Left ventricle myocardium inferior (tissue), 1 donor: Measurements from ENCODE around the gene SLC29A4. TPM values are rescaled to one million over a fixed set of nuclear protein-coding genes. Genes with fewer than 3 reads are reported as not detected.
"Not testable (repeated sequence)": the region's sequence is repeated elsewhere in the genome, so short reads cannot be mapped to it uniquely, and the experiment has no call there.

Source experiments
- DNase-seq: peaks from one replicate; pipeline ENCODE4 v3.0.0-alpha.2; 2020
- H3K27ac ChIP-seq: fragments of 200-600 bp; replicated peaks from 2 replicates; pipeline ENCODE4 v1.8.0; 2021
- H3K27me3 ChIP-seq: fragments of 200-600 bp; 2 replicates; pipeline ENCODE4 v1.8.0; 2021; ENCODE audit warnings: low read depth
- H3K36me3 ChIP-seq: fragments of 200-600 bp; 2 replicates; pipeline ENCODE4 v1.8.0; 2021
- H3K4me1 ChIP-seq: fragments of 200-600 bp; 2 replicates; pipeline ENCODE4 v1.8.0; 2021
- H3K4me3 ChIP-seq: fragments of 200-600 bp; 2 replicates; pipeline ENCODE4 v1.8.0; 2021; ENCODE audit warnings: mild to moderate bottlenecking, moderate library complexity
- H3K9me3 ChIP-seq: fragments of 200-600 bp; replicated peaks from 2 replicates; pipeline ENCODE4 v1.8.0; 2021
- intact Hi-C: fragments of 100-400 bp; cut with micrococcal nuclease; formaldehyde crosslinking; loops from one replicate; pipeline ENCODE4 v1.11.0; 2022
- total RNA-seq: library from RNA; stranded (reverse); fragmentation: NEBNext Ultra II Directional; extraction: Animal tissue kit (Norgen Biotek cat#: 25700); gene quantifications from one replicate; pipeline ENCODE4 v1.2.1, GENCODE V29; 2021
- TF ChIP-seq, protein P1 (sequence below): fragments of 200-600 bp; IDR thresholded peaks from 2 replicates; pipeline ENCODE4 v1.8.0; 2021; ENCODE audit warnings: antibody characterized with exemption, mild to moderate bottlenecking, borderline replicate concordance
- donor health status: DM: no; HTN: yes; CAD: no; lungs with severe emphysema.

SLC29A4 gene
- total RNA-seq, 1 donor from 2014 or later, result 3.7 TPM

DNA sequence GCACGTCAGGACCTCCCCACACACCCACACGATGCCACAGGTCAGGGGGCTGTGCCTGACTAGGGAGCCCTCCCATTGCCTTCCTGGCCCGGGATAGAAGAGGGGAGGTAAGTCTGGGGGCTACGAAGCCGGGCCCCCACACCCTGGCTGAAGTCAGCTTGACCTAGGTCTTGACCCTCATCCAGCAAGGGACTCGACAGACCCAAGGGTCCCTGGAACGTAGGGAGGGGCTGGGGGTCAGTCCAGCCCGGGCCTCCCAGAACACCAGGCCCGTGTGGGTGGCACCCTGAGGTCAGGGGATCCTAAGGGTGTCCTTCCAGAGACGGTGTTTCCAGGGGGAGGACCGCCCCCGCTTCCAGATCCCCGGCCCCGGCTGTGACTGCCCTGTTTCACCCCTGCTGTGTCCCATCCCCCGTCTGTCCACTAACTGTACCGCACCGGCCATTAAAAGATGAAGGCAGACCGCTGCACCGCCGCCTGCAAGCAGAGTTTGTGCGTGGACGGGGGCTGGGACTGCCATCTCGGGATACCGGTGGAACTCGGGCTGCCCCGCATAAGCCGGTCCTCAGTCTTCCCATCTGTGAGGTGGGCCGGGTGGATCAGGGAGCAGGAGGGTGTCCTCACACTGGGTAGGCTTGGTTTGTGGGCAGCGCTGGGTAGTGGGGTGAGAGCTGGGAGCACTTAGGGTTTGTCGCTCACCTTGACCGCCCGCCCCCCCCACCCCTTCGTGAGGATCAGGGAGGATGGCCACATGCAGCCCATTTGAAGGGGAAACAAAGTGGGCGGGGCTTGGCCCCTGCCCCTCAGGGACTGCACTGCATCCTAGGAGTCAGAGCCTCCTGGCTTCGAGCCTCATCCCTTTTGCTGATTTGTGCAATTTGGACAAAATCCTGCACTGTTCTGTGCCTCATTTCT, 21.1 kb downstream of the SLC29A4 start:
- DNase-seq, result no peak
- intact Hi-C loops, result no loop called here
- no peaks in the 10 kb centered on the region for H3K27me3 ChIP-seq
- no peaks in the 10 kb centered on the region for H3K4me1 ChIP-seq
- H3K9me3 ChIP-seq, result no peaks in the 10 kb centered on the region
- no peak overlapping the region for H3K27ac ChIP-seq
- H3K36me3 ChIP-seq, result peaks cover 24% of the 10 kb centered on the region
- H3K4me3 ChIP-seq, result no peak overlapping the region
- TF ChIP-seq, protein P1, sequence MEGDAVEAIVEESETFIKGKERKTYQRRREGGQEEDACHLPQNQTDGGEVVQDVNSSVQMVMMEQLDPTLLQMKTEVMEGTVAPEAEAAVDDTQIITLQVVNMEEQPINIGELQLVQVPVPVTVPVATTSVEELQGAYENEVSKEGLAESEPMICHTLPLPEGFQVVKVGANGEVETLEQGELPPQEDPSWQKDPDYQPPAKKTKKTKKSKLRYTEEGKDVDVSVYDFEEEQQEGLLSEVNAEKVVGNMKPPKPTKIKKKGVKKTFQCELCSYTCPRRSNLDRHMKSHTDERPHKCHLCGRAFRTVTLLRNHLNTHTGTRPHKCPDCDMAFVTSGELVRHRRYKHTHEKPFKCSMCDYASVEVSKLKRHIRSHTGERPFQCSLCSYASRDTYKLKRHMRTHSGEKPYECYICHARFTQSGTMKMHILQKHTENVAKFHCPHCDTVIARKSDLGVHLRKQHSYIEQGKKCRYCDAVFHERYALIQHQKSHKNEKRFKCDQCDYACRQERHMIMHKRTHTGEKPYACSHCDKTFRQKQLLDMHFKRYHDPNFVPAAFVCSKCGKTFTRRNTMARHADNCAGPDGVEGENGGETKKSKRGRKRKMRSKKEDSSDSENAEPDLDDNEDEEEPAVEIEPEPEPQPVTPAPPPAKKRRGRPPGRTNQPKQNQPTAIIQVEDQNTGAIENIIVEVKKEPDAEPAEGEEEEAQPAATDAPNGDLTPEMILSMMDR, result no peak

DNA sequence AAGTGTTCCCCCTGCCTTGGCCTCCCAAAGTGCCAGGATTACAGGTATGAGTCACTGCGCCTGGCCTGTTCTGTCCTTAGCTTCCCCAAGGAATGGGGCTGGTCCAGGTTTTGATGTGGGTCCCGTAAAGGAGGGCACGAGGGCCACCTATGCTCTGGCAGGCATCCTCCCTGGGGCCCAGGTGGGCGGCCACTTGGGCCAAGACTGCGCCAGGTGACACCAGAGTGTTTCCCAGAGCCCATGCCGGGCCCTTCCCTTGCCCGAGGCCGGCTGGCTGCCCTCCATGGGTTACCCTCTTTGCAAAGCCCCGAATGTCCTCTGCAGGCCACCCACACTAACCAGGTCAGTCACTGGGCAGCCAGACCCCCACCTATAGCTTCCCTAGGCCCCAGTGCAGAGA, 22.3 kb downstream of the SLC29A4 start:
- H3K4me1 ChIP-seq, intact Hi-C loops: not testable (repeated sequence)

DNA sequence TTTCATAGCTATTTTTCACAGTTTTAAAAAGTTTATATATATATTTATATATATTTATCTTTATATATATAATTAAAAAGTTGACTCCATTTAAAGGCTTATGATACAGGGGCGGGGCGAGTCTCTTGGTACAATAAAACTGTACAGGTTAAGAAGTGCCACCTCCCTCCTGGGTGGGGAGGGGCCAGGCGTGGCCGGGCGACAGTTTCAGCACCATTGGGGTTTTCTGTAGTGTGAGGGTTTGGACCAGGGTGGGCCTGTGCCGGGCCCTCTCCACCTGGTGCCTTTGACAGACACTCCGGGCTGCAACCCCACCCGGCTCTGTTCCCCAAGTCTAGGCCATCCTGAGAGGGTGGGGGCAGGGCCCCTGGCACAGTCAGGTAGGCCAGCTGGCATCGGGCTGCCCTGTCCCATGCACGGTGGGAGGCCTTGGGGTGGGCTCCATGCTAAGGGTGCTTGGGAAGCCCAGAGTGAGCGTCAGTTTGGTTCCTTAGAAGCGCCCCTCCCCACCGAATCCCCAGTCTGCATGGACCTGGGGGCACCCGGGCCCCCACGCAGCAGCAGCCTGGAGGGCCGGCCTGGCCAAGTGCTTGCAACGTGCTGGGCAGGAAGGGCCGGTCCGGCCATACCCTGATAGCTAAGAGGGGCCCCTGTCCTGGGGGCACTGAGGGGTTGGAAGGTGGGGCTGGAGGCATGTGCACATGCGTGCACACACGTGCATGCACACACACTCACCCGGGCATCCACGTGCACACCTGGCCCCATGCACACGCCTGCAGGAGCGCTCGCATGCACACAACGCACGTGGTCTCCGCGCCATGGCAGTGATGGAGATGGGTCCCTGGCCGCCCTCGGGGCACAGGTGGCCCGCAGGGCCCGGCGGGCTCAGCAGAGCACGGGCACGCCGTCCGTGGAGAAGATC, 24.7 kb downstream of the SLC29A4 start:
- H3K4me3 ChIP-seq, H3K9me3 ChIP-seq, DNase-seq, H3K4me1 ChIP-seq, H3K27ac ChIP-seq, intact Hi-C loops, H3K27me3 ChIP-seq: not testable (repeated sequence)
- H3K36me3 ChIP-seq, result peaks cover 58% of the 10 kb centered on the region

More for the DNA sequence above, 22.3 kb downstream of the SLC29A4 start:
- DNase-seq, H3K4me3 ChIP-seq, H3K9me3 ChIP-seq, H3K27ac ChIP-seq, H3K27me3 ChIP-seq: not testable (repeated sequence)
- peaks cover 34% of the 10 kb centered on the region for H3K36me3 ChIP-seq

- Histone ChIP-seq H3K27me3 (no peaks in the 10 kb centered on the region), H3K4me1 (no peaks in the 10 kb centered on the region), H3K4me3 (no peak overlapping the region), H3K36me3 (peaks cover 63% of the 10 kb centered on the region), H3K27ac (no peak overlapping the region), H3K9me3 (no peaks in the 10 kb centered on the region)
- intact Hi-C loops, result no loop called here
- TF ChIP-seq, protein P1, result no peak
- DNase-seq, result no peak
These were observed 26.4 kb downstream of the SLC29A4 start for GRCh38 chr7:5309146-5309545.

- DNase-seq, result no peak
- Histone ChIP-seq H3K27ac (no peak overlapping the region), H3K27me3 (no peaks in the 10 kb centered on the region), H3K9me3 (no peaks in the 10 kb centered on the region), H3K36me3 (peaks cover 78% of the 10 kb centered on the region), H3K4me1 (no peaks in the 10 kb centered on the region), H3K4me3 (no peak overlapping the region)
- TF ChIP-seq, protein P1, result no peak
- intact Hi-C loops, result no loop called here
These were observed 28.2 kb downstream of the SLC29A4 start for GRCh38 chr7:5310822-5311405.

- H3K36me3 ChIP-seq, result peaks cover 80% of the 10 kb centered on the region
- H3K4me1 ChIP-seq, DNase-seq, H3K27ac ChIP-seq, H3K27me3 ChIP-seq, H3K9me3 ChIP-seq, H3K4me3 ChIP-seq, intact Hi-C loops: not testable (repeated sequence)
These were observed 29.7 kb downstream of the SLC29A4 start for GRCh38 chr7:5312276-5313070.

GRCh38 chr7:5313076-5313885, 30.5 kb downstream of the SLC29A4 start:
- not testable (repeated sequence) for H3K27ac ChIP-seq
- H3K36me3 ChIP-seq, result peaks cover 80% of the 10 kb centered on the region

More at GRCh38 chr7:5313076-5313885, 30.5 kb downstream of the SLC29A4 start:
- intact Hi-C loops, H3K4me3 ChIP-seq, H3K4me1 ChIP-seq, H3K9me3 ChIP-seq, DNase-seq, H3K27me3 ChIP-seq: not testable (repeated sequence)
